B cell (primary cell): ENCODE data around the gene B3GLCT. TPM values are rescaled to one million over a fixed set of nuclear protein-coding genes. Genes with fewer than 3 reads are reported as not detected.

Experiments used
- ATAC-seq: fragments of 200-7000 bp; cut with Tn5 transposase; one replicate; pipeline ENCODE4 v1.10.0; 2021; ENCODE audit warnings: low read depth, mild to moderate bottlenecking, moderate number of reproducible peaks, moderate library complexity
- CTCF ChIA-PET: fragments of 350-600 bp; sonication (Branson Sonifier 250); formaldehyde crosslinking; loops from one replicate; lab custom pipeline; 2021; ENCODE audit warnings: antibody characterized with exemption, inconsistent platforms; lab: Charles Lee
- POLR2A ChIA-PET: fragments of 350-600 bp; sonication (Branson Sonifier 250); formaldehyde crosslinking; loops from one replicate; lab custom pipeline; 2021; ENCODE audit warnings: antibody characterized with exemption; lab: Charles Lee
- DNase-seq: peaks from one replicate; pipeline ENCODE4 v3.0.0; 2013
- H2AFZ ChIP-seq: 2 replicates; pipeline ENCODE4 v1.6.1; 2012; ENCODE audit warnings: mild to moderate bottlenecking, low read depth, low read length; ENCODE audit not compliant: insufficient read depth, poor library complexity, severe bottlenecking
- H3K27ac ChIP-seq, 2 donors: 1 replicate in 1 of 2; 2 replicates in 1 of 2; pipeline ENCODE4 v1.5.1; 2012 to 2013; ENCODE audit warnings: low read length in 2 of 2, mild to moderate bottlenecking in 2 of 2, moderate library complexity in 1 of 2
- H3K27me3 ChIP-seq, 4 experiments: fragments of 200-600 bp in 1 of 4; sonication (generic) in 1 of 4; replicated peaks in 1 of 4; 1 replicate in 2 of 4; 2 replicates in 2 of 4; pipeline versions ENCODE4 v1.6.1 to v1.7.0; 2013 to 2016; ENCODE audit warnings: low read length in 3 of 4, mild to moderate bottlenecking in 2 of 4, mixed read lengths in 1 of 4, moderate library complexity in 1 of 4; ENCODE audit not compliant: insufficient read depth in 4 of 4, control insufficient read depth in 3 of 4; ENCODE audit errors: control extremely low read depth in 1 of 4
- H3K36me3 ChIP-seq, 2 experiments: replicated peaks in 1 of 2; 1 replicate in 1 of 2; 2 replicates in 1 of 2; pipeline versions ENCODE4 v1.6.1 to v1.7.1; 2013; ENCODE audit warnings: low read length in 1 of 2; ENCODE audit not compliant: insufficient read depth in 2 of 2, control insufficient read depth in 1 of 2; ENCODE audit errors: control extremely low read depth in 1 of 2, extremely low read depth in 1 of 2
- H3K4me1 ChIP-seq, 2 donors: fragments of 200-600 bp in 1 of 2; sonication (generic) in 1 of 2; 1 replicate in 1 of 2; 2 replicates in 1 of 2; pipeline versions ENCODE4 v1.5.1 to v1.6.1; 2013 to 2017; ENCODE audit warnings: low read length in 2 of 2; ENCODE audit not compliant: control insufficient read depth in 2 of 2, insufficient read depth in 2 of 2
- H3K4me2 ChIP-seq: replicated peaks from 2 replicates; pipeline ENCODE3; 2012; ENCODE audit warnings: mild to moderate bottlenecking, low read depth, low read length; ENCODE audit not compliant: poor library complexity, severe bottlenecking
- H3K4me3 ChIP-seq, 5 experiments: fragments of 200-600 bp in 1 of 5; sonication (generic) in 1 of 5; 1 replicate in 3 of 5; 2 replicates in 2 of 5; pipeline versions ENCODE4 v1.5.1 to v1.7.0; 2011 to 2016; ENCODE audit warnings: low read length in 4 of 5, mild to moderate bottlenecking in 4 of 5, low read depth in 2 of 5, control low read depth in 1 of 5, moderate library complexity in 1 of 5; ENCODE audit not compliant: insufficient read depth in 1 of 5; ENCODE audit errors: control extremely low read depth in 1 of 5, extremely low read depth in 1 of 5
- H3K79me2 ChIP-seq: fragments of 200-600 bp; sonication (generic); one replicate; pipeline ENCODE4 v1.6.0; 2016; ENCODE audit warnings: low read length; ENCODE audit not compliant: control insufficient read depth, insufficient read depth
- H3K9ac ChIP-seq: fragments of 200-600 bp; sonication (generic); 2 replicates; pipeline ENCODE4 v1.6.1; 2017; ENCODE audit warnings: mild to moderate bottlenecking, low read length, moderate library complexity
- H3K9me3 ChIP-seq, 3 donors: one replicate each; pipeline versions ENCODE4 v1.6.1 to v1.7.1; 2013; ENCODE audit warnings: low read length in 2 of 3; ENCODE audit not compliant: control insufficient read depth in 2 of 3, insufficient read depth in 1 of 3; ENCODE audit errors: control extremely low read depth in 1 of 3
- H4K20me1 ChIP-seq: 2 replicates; pipeline ENCODE4 v1.6.0; 2012; ENCODE audit warnings: mild to moderate bottlenecking, low read length; ENCODE audit not compliant: insufficient read depth, control insufficient read depth, poor library complexity, severe bottlenecking
- H3K27ac Mint-ChIP-seq: one replicate; pipeline ENCODE4 v1.8.0; 2021; ENCODE audit warnings: mixed read lengths
- H3K27me3 Mint-ChIP-seq: one replicate; pipeline ENCODE4 v1.8.0; 2021; ENCODE audit warnings: mixed read lengths
- H3K4me1 Mint-ChIP-seq: one replicate; pipeline ENCODE4 v1.8.0; 2021; ENCODE audit warnings: mixed read lengths
- H3K4me3 Mint-ChIP-seq: one replicate; pipeline ENCODE4 v1.8.0; 2021; ENCODE audit warnings: mixed read lengths
- H3K9me3 Mint-ChIP-seq: one replicate; pipeline ENCODE4 v1.8.0; 2022; ENCODE audit warnings: mixed read lengths; ENCODE audit not compliant: insufficient read depth
- CTCF ChIP-seq: fragments of 200-600 bp; IDR thresholded peaks from one replicate; pipeline ENCODE4 v1.8.0; 2022; ENCODE audit warnings: antibody characterized with exemption, mild to moderate bottlenecking
- EZH2 ChIP-seq: IDR thresholded peaks from 2 replicates; pipeline ENCODE4 v1.6.1; 2012; ENCODE audit warnings: borderline replicate concordance, low read depth, mild to moderate bottlenecking, moderate library complexity, low read length; ENCODE audit not compliant: insufficient read depth, poor library complexity, severe bottlenecking
- WGBS: methylation state at CpG from one replicate; pipeline ENCODE4 v1.1.5; 2013; ENCODE audit warnings: missing lambda C conversion rate; ENCODE audit not compliant: insufficient coverage; 5-methylcytosine and 5-hydroxymethylcytosine counted together
- intact Hi-C: fragments of 100-400 bp; cut with micrococcal nuclease; formaldehyde crosslinking; loops from one replicate; pipeline ENCODE4 v1.10.0; 2022
- polyA plus RNA-seq: library from polyadenylated mRNA; depleted of rRNA; stranded (reverse); fragments of >200 nt; gene quantifications from 2 replicates; pipeline ENCODE4 v1.2.3, GENCODE V29; 2012
- total RNA-seq, 2 donors: library from RNA; stranded (reverse); fragments of 120-200 nt in 1 of 2; gene quantifications; 1 replicate in 1 of 2; 2 replicates in 1 of 2; pipeline versions ENCODE4 v1.2.3 to v1.2.4, GENCODE V29; 2013 to 2022

B3GLCT gene
- total and polyA plus RNA-seq, 2 donors (not counting 1 experiment from before 2014, with no cell fraction given), result 1.4 to 6.2 TPM

GRCh38 chr13:31350560-31350959 is 150.8 kb downstream of the B3GLCT start:
- no peak overlapping the region for H3K27ac ChIP-seq
- DNase-seq, result no peak
- H3K4me3 ChIP-seq, result no peak overlapping the region
- Mint-ChIP-seq H3K9me3 (peaks cover 8% of the 10 kb centered on the region), H3K27me3 (peaks cover 11% of the 10 kb centered on the region), H3K27ac (no peak overlapping the region), H3K4me1 (no peaks in the 10 kb centered on the region), H3K4me3 (no peak overlapping the region)
- H4K20me1 ChIP-seq, result no peaks in the 10 kb centered on the region
- ChIA-PET CTCF (interaction anchor here (1.3 kb wide), 1 partner anchor 115 kb away, joined by 5 read pairs; no protein-coding TSS in a partner anchor), POLR2A (no interaction called here)
- H3K9ac ChIP-seq, result no peak overlapping the region
- WGBS, result 73% methylated on average over 4 of the region's 5 CpGs
- H3K79me2 ChIP-seq, result no peaks in the 10 kb centered on the region
- H3K9me3 ChIP-seq, result peaks cover 0 to 14% (median 13%) of the 10 kb centered on the region in 3 donors
- H3K27me3 ChIP-seq, result no peaks in the 10 kb centered on the region
- H3K36me3 ChIP-seq, result no peaks in the 10 kb centered on the region
- intact Hi-C loops, result no loop called here
- no peaks in the 10 kb centered on the region for H3K4me1 ChIP-seq
- no peak for TF ChIP-seq EZH2
- no peak for TF ChIP-seq CTCF
- H2AFZ ChIP-seq, result no peak overlapping the region
- no peak for ATAC-seq
- H3K4me2 ChIP-seq, result no peak overlapping the region

DNA sequence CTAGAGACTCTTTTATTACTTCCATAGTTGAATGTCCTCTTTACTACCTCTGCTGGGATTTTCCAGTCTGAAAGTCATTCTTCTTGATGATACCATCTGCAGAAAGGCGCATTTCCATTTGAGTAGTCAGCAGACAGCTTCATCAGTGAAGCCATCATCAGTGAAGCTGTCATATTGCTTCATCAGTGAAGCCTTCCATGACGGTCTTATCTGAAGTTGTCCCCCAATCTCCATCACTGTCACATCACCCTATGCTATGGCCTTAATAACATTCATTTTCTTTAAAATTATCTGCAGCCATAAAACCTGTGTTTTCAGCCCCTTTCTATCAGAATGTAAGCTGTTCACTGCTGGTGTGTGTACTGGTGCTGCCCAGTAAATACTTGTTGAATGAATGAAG is 151.6 kb downstream of the B3GLCT start:
- H3K9me3 ChIP-seq, result peaks cover 0 to 19% (median 16%) of the 10 kb centered on the region in 3 donors
- H3K9ac ChIP-seq, result no peak overlapping the region
- H3K27ac ChIP-seq, result no peak overlapping the region
- H2AFZ ChIP-seq, result no peak overlapping the region
- no peak overlapping the region for H3K4me2 ChIP-seq
- DNase-seq (no peak), ATAC-seq (no peak)
- Mint-ChIP-seq H3K4me1 (no peaks in the 10 kb centered on the region), H3K27me3 (peaks cover 11% of the 10 kb centered on the region), H3K4me3 (no peak overlapping the region), H3K27ac (no peak overlapping the region), H3K9me3 (peaks cover 13% of the 10 kb centered on the region)
- no peaks in the 10 kb centered on the region for H3K4me1 ChIP-seq
- H3K27me3 ChIP-seq, result no peaks in the 10 kb centered on the region
- no peak for TF ChIP-seq CTCF
- no peak for TF ChIP-seq EZH2
- ChIA-PET CTCF (no interaction called here), POLR2A (no interaction called here)
- no peaks in the 10 kb centered on the region for H3K36me3 ChIP-seq
- WGBS, result 94% methylated on average over 2 of the region's 2 CpGs
- intact Hi-C loops, result no loop called here
- H3K4me3 ChIP-seq, result no peak overlapping the region
- no peaks in the 10 kb centered on the region for H4K20me1 ChIP-seq
- no peaks in the 10 kb centered on the region for H3K79me2 ChIP-seq
